Measurements from ENCODE around the gene CTSZ.

- TF ChIP-seq POLR2A (IDR thresholded peaks at IDR 0.05; ENCODE audit: low read depth, low read length) (no peak), CTCF (IDR thresholded peaks at IDR 0.05 in 2 of 3, conservative IDR thresholded peaks at IDR 0.05 in 1 of 3; ENCODE audit: control insufficient read depth in 2 of 3, extremely low read depth in 1 of 3, insufficient read depth in 1 of 3, low read depth in 3 of 3, low read length in 3 of 3) (no peak), CBX5 (IDR thresholded peaks at IDR 0.05; ENCODE audit: low read depth) (no peak), ZSCAN29 (IDR thresholded peaks at IDR 0.05) (no peak)
Observed at GRCh38 chr20:59028812-59029211, 21.8 kb upstream of the CTSZ start.

Data from GM12878 (cell line).